H9 (cell line): ENCODE measurements around the gene ATP5MC3. TPM values are rescaled to one million over a fixed set of nuclear protein-coding genes. Genes with fewer than 3 reads are reported as not detected.

ENCODE experiments used
- DNase-seq: peaks from one replicate; pipeline ENCODE4 v3.0.0-alpha.2; 2017
- H2AFZ ChIP-seq: one replicate; pipeline ENCODE4 v1.6.1; 2013; ENCODE audit warnings: mild to moderate bottlenecking, low read length, control low read depth, moderate library complexity
- H2AK5ac ChIP-seq: 2 replicates; pipeline ENCODE4 v1.6.1; 2013; ENCODE audit warnings: low read length, control low read depth, mixed read lengths; ENCODE audit not compliant: insufficient read length
- H2BK120ac ChIP-seq: one replicate; pipeline ENCODE4 v1.6.1; 2013; ENCODE audit warnings: low read depth, mild to moderate bottlenecking, low read length, control low read depth, inconsistent platforms; ENCODE audit not compliant: poor library complexity, severe bottlenecking
- H2BK12ac ChIP-seq: 2 replicates; pipeline ENCODE4 v1.6.1; 2013; ENCODE audit warnings: low read length, control low read depth, mixed read lengths, low read depth; ENCODE audit not compliant: insufficient read length
- H2BK15ac ChIP-seq: 2 replicates; pipeline ENCODE4 v1.6.1; 2013; ENCODE audit warnings: low read depth, low read length, control low read depth
- H2BK20ac ChIP-seq: one replicate; pipeline ENCODE4 v1.6.1; 2013; ENCODE audit warnings: low read depth, mild to moderate bottlenecking, low read length, control low read depth, inconsistent platforms; ENCODE audit not compliant: poor library complexity, severe bottlenecking
- H2BK5ac ChIP-seq: 2 replicates; pipeline ENCODE4 v1.6.1; 2013; ENCODE audit warnings: low read length, control low read depth, mixed read lengths; ENCODE audit not compliant: insufficient read length
- H3K14ac ChIP-seq: 2 replicates; pipeline ENCODE4 v1.6.1; 2013; ENCODE audit warnings: low read length, control low read depth; ENCODE audit not compliant: insufficient read depth
- H3K18ac ChIP-seq: 2 replicates; pipeline ENCODE4 v1.6.1; 2013; ENCODE audit warnings: low read depth, mild to moderate bottlenecking, mixed read lengths, low read length, control low read depth; ENCODE audit not compliant: insufficient read length
- H3K23ac ChIP-seq: 2 replicates; pipeline ENCODE4 v1.6.1; 2013; ENCODE audit warnings: low read length, control low read depth, mixed read lengths, low read depth; ENCODE audit not compliant: insufficient read length
- H3K23me2 ChIP-seq: 2 replicates; pipeline ENCODE4 v1.6.1; 2013; ENCODE audit warnings: low read depth, mild to moderate bottlenecking, mixed read lengths, low read length, control low read depth; ENCODE audit not compliant: insufficient read length, poor library complexity, severe bottlenecking
- H3K27ac ChIP-seq: 2 replicates; pipeline ENCODE4 v1.5.1; 2013; ENCODE audit warnings: low read length, control low read depth, mixed read lengths, low read depth; ENCODE audit not compliant: insufficient read length
- H3K27me3 ChIP-seq: 2 replicates; pipeline ENCODE4 v1.6.1; 2013; ENCODE audit warnings: low read length, control low read depth, inconsistent platforms; ENCODE audit not compliant: insufficient read depth
- H3K4ac ChIP-seq: 2 replicates; pipeline ENCODE4 v1.6.1; 2013; ENCODE audit warnings: low read depth, mild to moderate bottlenecking, control low read depth, inconsistent platforms, low read length, moderate library complexity
- H3K4me1 ChIP-seq: 2 replicates; pipeline ENCODE4 v1.6.1; 2013; ENCODE audit warnings: low read length, control low read depth, inconsistent platforms; ENCODE audit not compliant: insufficient read depth
- H3K4me2 ChIP-seq: 2 replicates; pipeline ENCODE4 v1.6.1; 2013; ENCODE audit warnings: low read length, control low read depth, mixed read lengths; ENCODE audit not compliant: insufficient read length, insufficient read depth
- H3K56ac ChIP-seq: 2 replicates; pipeline ENCODE4 v1.6.1; 2013; ENCODE audit warnings: low read depth, mild to moderate bottlenecking, mixed read lengths, low read length, control low read depth; ENCODE audit not compliant: insufficient read length
- H3K79me1 ChIP-seq: 2 replicates; pipeline ENCODE4 v1.6.1; 2013; ENCODE audit warnings: low read depth, mild to moderate bottlenecking, moderate library complexity, low read length, control low read depth, inconsistent platforms; ENCODE audit not compliant: insufficient read depth, poor library complexity, severe bottlenecking
- H3K79me2 ChIP-seq: 2 replicates; pipeline ENCODE4 v1.6.1; 2013; ENCODE audit warnings: low read length, control low read depth, inconsistent platforms; ENCODE audit not compliant: insufficient read depth
- H3K9ac ChIP-seq: 2 replicates; pipeline ENCODE4 v1.6.1; 2013; ENCODE audit warnings: low read length, control low read depth, mixed read lengths; ENCODE audit not compliant: insufficient read length; ENCODE audit errors: extremely low read depth
- H3K9me3 ChIP-seq: one replicate; pipeline ENCODE4 v1.6.1; 2013; ENCODE audit warnings: low read depth, low read length, inconsistent platforms; ENCODE audit not compliant: control insufficient read depth
- H3T11ph ChIP-seq: one replicate; pipeline ENCODE4 v1.6.1; 2013; ENCODE audit warnings: mild to moderate bottlenecking, low read length, control low read depth, inconsistent platforms
- H4K20me1 ChIP-seq: one replicate; pipeline ENCODE4 v1.6.1; 2013; ENCODE audit not compliant: control insufficient read depth, insufficient read length, insufficient read depth
- H4K5ac ChIP-seq: 2 replicates; pipeline ENCODE4 v1.6.1; 2013; ENCODE audit warnings: low read depth, mild to moderate bottlenecking, mixed read lengths, low read length, control low read depth; ENCODE audit not compliant: insufficient read length
- H4K8ac ChIP-seq: replicated peaks from 2 replicates; pipeline ENCODE4 v1.6.1; 2013; ENCODE audit warnings: low read length, control low read depth, mixed read lengths, low read depth; ENCODE audit not compliant: insufficient read length
- H4K91ac ChIP-seq: 2 replicates; pipeline ENCODE4 v1.6.1; 2013; ENCODE audit warnings: low read depth, mild to moderate bottlenecking, moderate library complexity, mixed read lengths, low read length, control low read depth; ENCODE audit not compliant: insufficient read length
- H3K27ac Mint-ChIP-seq, 3 experiments: 2 replicates in 2 of 3; 3 replicates in 1 of 3; pipeline ENCODE4 v1.8.0; 2020 to 2021; ENCODE audit warnings: mixed read lengths in 3 of 3, mild to moderate bottlenecking in 1 of 3, moderate library complexity in 1 of 3
- H3K27me3 Mint-ChIP-seq: 2 replicates; pipeline ENCODE4 v1.8.0; 2021; ENCODE audit warnings: low read depth, mild to moderate bottlenecking, moderate library complexity, mixed read lengths
- H3K36me3 Mint-ChIP-seq, 3 experiments: 2 replicates in 2 of 3; 3 replicates in 1 of 3; pipeline ENCODE4 v1.8.0; 2020 to 2021; ENCODE audit warnings: low read depth in 3 of 3, mixed read lengths in 3 of 3; ENCODE audit not compliant: insufficient read depth in 1 of 3
- H3K4me1 Mint-ChIP-seq, 2 experiments: 2 replicates each; pipeline ENCODE4 v1.8.0; 2020; ENCODE audit warnings: mixed read lengths in 2 of 2
- H3K4me3 Mint-ChIP-seq, 2 experiments: 2 replicates in 1 of 2; 3 replicates in 1 of 2; pipeline ENCODE4 v1.8.0; 2020 to 2021; ENCODE audit warnings: mild to moderate bottlenecking in 2 of 2, mixed read lengths in 2 of 2, moderate library complexity in 1 of 2
- H3K9me3 Mint-ChIP-seq, 2 experiments: 2 replicates in 1 of 2; 3 replicates in 1 of 2; pipeline ENCODE4 v1.8.0; 2020; ENCODE audit warnings: mild to moderate bottlenecking in 2 of 2, mixed read lengths in 2 of 2, moderate library complexity in 1 of 2
- WGBS: extraction: QIAGEN DNeasy Blood & Tissue Kit; methylation state at CpG from one replicate; pipeline ENCODE4 v1.1.7; 2013; ENCODE audit warnings: missing lambda C conversion rate, low lambda C conversion rate, mixed read lengths; ENCODE audit not compliant: insufficient read length; ENCODE audit errors: extremely low coverage; 5-methylcytosine and 5-hydroxymethylcytosine counted together
- total RNA-seq: library from RNA; stranded (reverse); gene quantifications from 2 replicates; pipeline ENCODE4 v1.2.1, GENCODE V29; 2021
- TF ChIP-seq, protein P1 (sequence below): fragments of 200-600 bp; sonication (generic); conservative IDR thresholded peaks from 3 replicates; pipeline ENCODE4 v1.8.0; 2021; ENCODE audit warnings: antibody characterized with exemption, mild to moderate bottlenecking

The ATP5MC3 gene
- total RNA-seq, 1 experiment from 2014 or later: 326 TPM

DNA sequence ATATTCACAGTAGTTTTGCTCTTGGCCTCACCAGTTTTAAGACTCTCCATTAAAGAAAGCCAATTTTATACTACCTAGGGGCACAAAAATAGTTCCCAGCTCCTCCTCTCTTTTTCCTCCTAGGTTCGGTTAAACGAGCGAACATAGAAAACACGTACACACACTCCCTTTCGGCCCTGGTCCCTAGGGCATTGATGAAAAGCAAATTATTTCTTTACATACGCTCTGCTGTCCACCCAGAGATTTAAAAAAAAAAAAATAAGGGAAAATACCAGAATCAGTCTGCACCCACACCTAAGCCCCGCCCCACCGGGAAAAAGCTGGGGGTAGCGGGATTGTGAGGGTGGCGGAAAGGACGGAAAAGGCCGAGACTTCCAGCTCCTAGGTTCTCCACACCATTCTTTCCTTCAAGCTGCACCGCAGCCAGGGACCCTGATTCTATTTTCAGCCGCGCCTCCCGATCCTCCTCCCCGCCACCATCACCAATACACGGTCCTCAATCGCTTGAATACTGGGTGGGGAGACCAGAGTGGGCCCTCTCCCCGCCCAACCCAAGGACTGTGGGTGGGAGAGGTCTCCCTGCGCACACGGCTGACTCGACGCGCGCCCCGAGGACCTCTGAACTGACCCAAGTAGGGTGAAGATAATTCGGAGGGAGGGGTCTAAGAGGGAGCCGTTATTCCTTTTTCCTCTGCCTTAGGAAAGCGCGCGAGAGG, 14.3 kb downstream of the ATP5MC3 start:
- Mint-ChIP-seq H3K4me1 (peaks cover 13 to 19% of the 10 kb centered on the region in 2 experiments), H3K4me3 (peak overlapping the region; percentile 99 to 100), H3K36me3 (peaks cover 3 to 11% (median 3%) of the 10 kb centered on the region in 3 experiments), H3K27me3 (no peaks in the 10 kb centered on the region), H3K27ac (peak overlapping the region; percentile 99 to 100 (median 100)), H3K9me3 (no peaks in the 10 kb centered on the region; a peak in 1 of 5 replicates)
- H3K79me1 ChIP-seq: peaks cover 5% of the 10 kb centered on the region
- H3K79me2 ChIP-seq: peaks cover 24% of the 10 kb centered on the region; the same call in 1 of the 2 replicates
- H2AK5ac ChIP-seq: no peak overlapping the region
- no peak overlapping the region for H4K8ac ChIP-seq
- H4K91ac ChIP-seq: no peak overlapping the region
- no peaks in the 10 kb centered on the region for H3K23me2 ChIP-seq
- H3K9me3 ChIP-seq: no peaks in the 10 kb centered on the region
- no peak overlapping the region for H3T11ph ChIP-seq
- no peaks in the 10 kb centered on the region for H4K20me1 ChIP-seq
- H2BK15ac ChIP-seq: no peak overlapping the region
- peak overlapping the region; percentile 63 for H2AFZ ChIP-seq
- peak overlapping the region; percentile 69; the same call in 1 of the 2 replicates for H3K4ac ChIP-seq
- no peak overlapping the region for H2BK120ac ChIP-seq
- peak overlapping the region; percentile 26 for H3K56ac ChIP-seq
- peak; percentile 41 for DNase-seq
- peak overlapping the region; percentile 78 for H3K14ac ChIP-seq
- no peak overlapping the region for H2BK5ac ChIP-seq
- H3K9ac ChIP-seq: peak overlapping the region; percentile 98
- H3K4me1 ChIP-seq: no peaks in the 10 kb centered on the region
- H3K18ac ChIP-seq: peak overlapping the region; percentile 82
- H4K5ac ChIP-seq: no peak overlapping the region
- no peak overlapping the region for H3K27ac ChIP-seq
- WGBS: no CpG with 5 or more reads among the region's 32 CpGs
- no peaks in the 10 kb centered on the region for H3K27me3 ChIP-seq
- no peak overlapping the region for H3K23ac ChIP-seq
- TF ChIP-seq, protein P1, sequence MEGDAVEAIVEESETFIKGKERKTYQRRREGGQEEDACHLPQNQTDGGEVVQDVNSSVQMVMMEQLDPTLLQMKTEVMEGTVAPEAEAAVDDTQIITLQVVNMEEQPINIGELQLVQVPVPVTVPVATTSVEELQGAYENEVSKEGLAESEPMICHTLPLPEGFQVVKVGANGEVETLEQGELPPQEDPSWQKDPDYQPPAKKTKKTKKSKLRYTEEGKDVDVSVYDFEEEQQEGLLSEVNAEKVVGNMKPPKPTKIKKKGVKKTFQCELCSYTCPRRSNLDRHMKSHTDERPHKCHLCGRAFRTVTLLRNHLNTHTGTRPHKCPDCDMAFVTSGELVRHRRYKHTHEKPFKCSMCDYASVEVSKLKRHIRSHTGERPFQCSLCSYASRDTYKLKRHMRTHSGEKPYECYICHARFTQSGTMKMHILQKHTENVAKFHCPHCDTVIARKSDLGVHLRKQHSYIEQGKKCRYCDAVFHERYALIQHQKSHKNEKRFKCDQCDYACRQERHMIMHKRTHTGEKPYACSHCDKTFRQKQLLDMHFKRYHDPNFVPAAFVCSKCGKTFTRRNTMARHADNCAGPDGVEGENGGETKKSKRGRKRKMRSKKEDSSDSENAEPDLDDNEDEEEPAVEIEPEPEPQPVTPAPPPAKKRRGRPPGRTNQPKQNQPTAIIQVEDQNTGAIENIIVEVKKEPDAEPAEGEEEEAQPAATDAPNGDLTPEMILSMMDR: no peak
- no peak overlapping the region for H2BK20ac ChIP-seq
- H3K4me2 ChIP-seq: peak overlapping the region; percentile 48
- H2BK12ac ChIP-seq: no peak overlapping the region
